Left renal cortex interstitium (tissue), 4 donors: ENCODE measurements around the gene RNF146. TPM values are rescaled to one million over a fixed set of nuclear protein-coding genes. Genes with fewer than 3 reads are reported as not detected.
"Not testable (repeated sequence)": the region's sequence is repeated elsewhere in the genome, so short reads cannot be mapped to it uniquely, and the experiment has no call there.

Source experiments
- DNase-seq, 4 donors: peaks; one replicate each; pipeline ENCODE4 v3.0.0-alpha.2; 2013; ENCODE audit warnings: low read depth in 4 of 4, low spot score in 2 of 4, missing footprints in 1 of 4
- polyA plus RNA-seq, 4 donors: library from polyadenylated mRNA; unstranded; fragments of 120-200 nt; gene quantifications; one replicate each; pipeline ENCODE4 v1.2.1, GENCODE V29; 2013; ENCODE audit not compliant: insufficient read length in 4 of 4

RNF146 gene
- polyA plus RNA-seq, 4 donors, result 73.0 to 96.2 (median 80.9) TPM

GRCh38 chr6:127279815-127280214 lies 13.2 kb downstream of the RNF146 start:
- DNase-seq, result no peak

GRCh38 chr6:127282184-127282583 lies 15.5 kb downstream of the RNF146 start:
- DNase-seq, result no peak

GRCh38 chr6:127288705-127289104 lies 22.0 kb downstream of the RNF146 start:
- no peak for DNase-seq

GRCh38 chr6:127289934-127290333 lies 23.3 kb downstream of the RNF146 start:
- DNase-seq, result no peak

- no peak for DNase-seq
Measured at GRCh38 chr6:127290391-127291265, 24.0 kb downstream of the RNF146 start.

GRCh38 chr6:127291495-127291894 lies 24.8 kb downstream of the RNF146 start:
- DNase-seq, result no peak

GRCh38 chr6:127297502-127298070 lies 30.9 kb downstream of the RNF146 start:
- DNase-seq, result no peak

- DNase-seq, result no peak
Measured at GRCh38 chr6:127298475-127298874, 31.8 kb downstream of the RNF146 start.

GRCh38 chr6:127299522-127300240 lies 33.0 kb downstream of the RNF146 start:
- DNase-seq, result no peak

- no peak for DNase-seq
Measured at GRCh38 chr6:127300411-127300810, 33.7 kb downstream of the RNF146 start.

GRCh38 chr6:127301199-127301700 lies 34.6 kb downstream of the RNF146 start:
- DNase-seq, result no peak

- DNase-seq, result peak in 2 of 4 donors; percentile 7 to 41
Measured at GRCh38 chr6:127302728-127303660, 36.3 kb downstream of the RNF146 start.

GRCh38 chr6:127303917-127304316 lies 37.3 kb downstream of the RNF146 start:
- DNase-seq, result no peak

- no peak for DNase-seq
Measured at GRCh38 chr6:127305741-127306140, 39.1 kb downstream of the RNF146 start.

- no peak for DNase-seq
Measured at GRCh38 chr6:127317388-127318128, 50.9 kb downstream of the RNF146 start.

- DNase-seq, result no peak
Measured at GRCh38 chr6:127319686-127320085, 53.0 kb downstream of the RNF146 start.

- no peak for DNase-seq
Measured at GRCh38 chr6:127328043-127328609, 61.5 kb downstream of the RNF146 start.

GRCh38 chr6:127331256-127331655 lies 64.6 kb downstream of the RNF146 start:
- DNase-seq, result not testable (repeated sequence)

GRCh38 chr6:127332383-127332961 lies 65.8 kb downstream of the RNF146 start:
- DNase-seq, result no peak
